SK-N-MC (cell line): Measurements from ENCODE around the gene PAAF1.

ENCODE experiments used
- EZH2 ChIP-seq: fragments of 200-600 bp; sonication (generic); IDR thresholded peaks from one replicate; pipeline ENCODE4 v1.6.1; 2017; ENCODE audit warnings: antibody characterized with exemption
- FOXP2 ChIP-seq: optimal IDR thresholded peaks from 2 replicates; pipeline ENCODE3; 2011; ENCODE audit warnings: mild to moderate bottlenecking, moderate library complexity; ENCODE audit not compliant: insufficient read depth; ENCODE audit errors: extremely low read length, control extremely low read depth
- POLR2AphosphoS5 ChIP-seq: IDR thresholded peaks from 2 replicates; pipeline ENCODE4 v1.6.1; 2012; ENCODE audit warnings: mild to moderate bottlenecking, low read depth, low read length, borderline replicate concordance

DNA sequence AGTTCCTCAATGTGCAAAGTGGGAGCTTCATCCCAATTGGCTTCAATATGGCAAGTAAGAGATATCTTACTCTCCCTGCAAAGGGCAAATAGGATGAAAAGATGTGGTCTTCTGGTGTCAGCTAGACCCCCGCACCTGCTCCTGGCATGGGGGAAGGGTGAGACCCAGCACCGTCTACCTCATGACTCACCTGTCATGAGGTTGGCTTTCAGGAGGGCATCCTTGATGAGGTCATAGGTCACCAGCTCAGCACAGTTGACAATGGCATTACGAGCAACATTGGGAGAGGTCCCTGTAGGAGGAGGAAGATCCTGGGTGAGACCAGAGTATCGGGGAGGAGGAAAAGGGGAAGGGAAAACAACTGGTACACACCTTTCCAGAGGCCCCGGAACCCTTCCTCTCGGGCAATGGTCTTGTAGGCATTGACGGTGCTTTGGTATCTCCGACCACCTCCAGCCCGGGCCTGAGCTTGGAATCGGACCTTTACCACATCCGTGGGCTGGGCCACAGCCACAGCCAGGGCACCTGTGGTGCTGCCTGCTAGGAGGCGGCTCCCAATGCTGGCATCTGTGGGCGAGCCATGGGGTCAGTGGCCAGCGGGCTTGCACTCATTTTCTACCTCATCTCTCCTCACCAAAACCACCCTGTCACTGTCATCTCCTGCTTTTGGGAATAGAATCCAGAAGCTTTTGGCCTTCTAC, 99.8 kb downstream of the PAAF1 start:
- TF ChIP-seq EZH2 = no peak
- TF ChIP-seq POLR2AphosphoS5 = no peak
- TF ChIP-seq FOXP2 = no peak
